ENCODE data around the gene AP1G1.

GRCh38 chr16:71698491-71698890, 110.1 kb downstream of the AP1G1 start:
- no peak for TF ChIP-seq POLR2A (IDR thresholded peaks at IDR 0.05; ENCODE audit: low read depth, low read length)
- no peak for TF ChIP-seq CTCF (IDR thresholded peaks at IDR 0.05 in 2 of 3, conservative IDR thresholded peaks at IDR 0.05 in 1 of 3; ENCODE audit: control insufficient read depth in 2 of 3, extremely low read depth in 1 of 3, insufficient read depth in 1 of 3, low read depth in 3 of 3, low read length in 3 of 3)
- no peak for TF ChIP-seq POLR2AphosphoS5 (IDR thresholded peaks at IDR 0.05; ENCODE audit: low read length)
- no peak for TF ChIP-seq RCOR1 (conservative IDR thresholded peaks at IDR 0.05; ENCODE audit: low read depth, low read length)
- TF ChIP-seq EZH2 (IDR thresholded peaks at IDR 0.05; ENCODE audit: borderline replicate concordance, control insufficient read depth, low read depth, low read length), result no peak
- no peak for TF ChIP-seq POLR2AphosphoS2 (IDR thresholded peaks at IDR 0.05; ENCODE audit: low read depth, low read length)
- no peak for TF ChIP-seq SKIL (IDR thresholded peaks at IDR 0.05; ENCODE audit: low read depth, poor library complexity, severe bottlenecking)
- TF ChIP-seq ATF3 (IDR thresholded peaks at IDR 0.05; ENCODE audit: borderline replicate concordance, extremely low read depth, low read depth, low read length), result no peak
- no peak for TF ChIP-seq SRF (IDR thresholded peaks at IDR 0.05; ENCODE audit: low read depth in 2 of 2, low read length in 2 of 2)
- no peak for TF ChIP-seq TAF1 (IDR thresholded peaks at IDR 0.05; ENCODE audit: borderline replicate concordance, low read depth, low read length)
